H9 (cell line): ENCODE results near the gene SPATA6. TPM values are rescaled to one million over a fixed set of nuclear protein-coding genes. Genes with fewer than 3 reads are reported as not detected.
"Not testable (repeated sequence)": the region's sequence is repeated elsewhere in the genome, so short reads cannot be mapped to it uniquely, and the experiment has no call there.

Source experiments
- DNase-seq: peaks from one replicate; pipeline ENCODE4 v3.0.0-alpha.2; 2017
- H2AFZ ChIP-seq: one replicate; pipeline ENCODE4 v1.6.1; 2013; ENCODE audit warnings: mild to moderate bottlenecking, low read length, control low read depth, moderate library complexity
- H2AK5ac ChIP-seq: 2 replicates; pipeline ENCODE4 v1.6.1; 2013; ENCODE audit warnings: low read length, control low read depth, mixed read lengths; ENCODE audit not compliant: insufficient read length
- H2BK120ac ChIP-seq: one replicate; pipeline ENCODE4 v1.6.1; 2013; ENCODE audit warnings: low read depth, mild to moderate bottlenecking, low read length, control low read depth, inconsistent platforms; ENCODE audit not compliant: poor library complexity, severe bottlenecking
- H2BK12ac ChIP-seq: 2 replicates; pipeline ENCODE4 v1.6.1; 2013; ENCODE audit warnings: low read length, control low read depth, mixed read lengths, low read depth; ENCODE audit not compliant: insufficient read length
- H2BK15ac ChIP-seq: 2 replicates; pipeline ENCODE4 v1.6.1; 2013; ENCODE audit warnings: low read depth, low read length, control low read depth
- H2BK20ac ChIP-seq: one replicate; pipeline ENCODE4 v1.6.1; 2013; ENCODE audit warnings: low read depth, mild to moderate bottlenecking, low read length, control low read depth, inconsistent platforms; ENCODE audit not compliant: poor library complexity, severe bottlenecking
- H2BK5ac ChIP-seq: 2 replicates; pipeline ENCODE4 v1.6.1; 2013; ENCODE audit warnings: low read length, control low read depth, mixed read lengths; ENCODE audit not compliant: insufficient read length
- H3K14ac ChIP-seq: 2 replicates; pipeline ENCODE4 v1.6.1; 2013; ENCODE audit warnings: low read length, control low read depth; ENCODE audit not compliant: insufficient read depth
- H3K18ac ChIP-seq: 2 replicates; pipeline ENCODE4 v1.6.1; 2013; ENCODE audit warnings: low read depth, mild to moderate bottlenecking, mixed read lengths, low read length, control low read depth; ENCODE audit not compliant: insufficient read length
- H3K23ac ChIP-seq: 2 replicates; pipeline ENCODE4 v1.6.1; 2013; ENCODE audit warnings: low read length, control low read depth, mixed read lengths, low read depth; ENCODE audit not compliant: insufficient read length
- H3K23me2 ChIP-seq: 2 replicates; pipeline ENCODE4 v1.6.1; 2013; ENCODE audit warnings: low read depth, mild to moderate bottlenecking, mixed read lengths, low read length, control low read depth; ENCODE audit not compliant: insufficient read length, poor library complexity, severe bottlenecking
- H3K27ac ChIP-seq: 2 replicates; pipeline ENCODE4 v1.5.1; 2013; ENCODE audit warnings: low read length, control low read depth, mixed read lengths, low read depth; ENCODE audit not compliant: insufficient read length
- H3K27me3 ChIP-seq: 2 replicates; pipeline ENCODE4 v1.6.1; 2013; ENCODE audit warnings: low read length, control low read depth, inconsistent platforms; ENCODE audit not compliant: insufficient read depth
- H3K4ac ChIP-seq: 2 replicates; pipeline ENCODE4 v1.6.1; 2013; ENCODE audit warnings: low read depth, mild to moderate bottlenecking, control low read depth, inconsistent platforms, low read length, moderate library complexity
- H3K4me1 ChIP-seq: 2 replicates; pipeline ENCODE4 v1.6.1; 2013; ENCODE audit warnings: low read length, control low read depth, inconsistent platforms; ENCODE audit not compliant: insufficient read depth
- H3K4me2 ChIP-seq: 2 replicates; pipeline ENCODE4 v1.6.1; 2013; ENCODE audit warnings: low read length, control low read depth, mixed read lengths; ENCODE audit not compliant: insufficient read length, insufficient read depth
- H3K56ac ChIP-seq: 2 replicates; pipeline ENCODE4 v1.6.1; 2013; ENCODE audit warnings: low read depth, mild to moderate bottlenecking, mixed read lengths, low read length, control low read depth; ENCODE audit not compliant: insufficient read length
- H3K79me1 ChIP-seq: 2 replicates; pipeline ENCODE4 v1.6.1; 2013; ENCODE audit warnings: low read depth, mild to moderate bottlenecking, moderate library complexity, low read length, control low read depth, inconsistent platforms; ENCODE audit not compliant: insufficient read depth, poor library complexity, severe bottlenecking
- H3K79me2 ChIP-seq: 2 replicates; pipeline ENCODE4 v1.6.1; 2013; ENCODE audit warnings: low read length, control low read depth, inconsistent platforms; ENCODE audit not compliant: insufficient read depth
- H3K9ac ChIP-seq: 2 replicates; pipeline ENCODE4 v1.6.1; 2013; ENCODE audit warnings: low read length, control low read depth, mixed read lengths; ENCODE audit not compliant: insufficient read length; ENCODE audit errors: extremely low read depth
- H3K9me3 ChIP-seq: one replicate; pipeline ENCODE4 v1.6.1; 2013; ENCODE audit warnings: low read depth, low read length, inconsistent platforms; ENCODE audit not compliant: control insufficient read depth
- H3T11ph ChIP-seq: one replicate; pipeline ENCODE4 v1.6.1; 2013; ENCODE audit warnings: mild to moderate bottlenecking, low read length, control low read depth, inconsistent platforms
- H4K20me1 ChIP-seq: one replicate; pipeline ENCODE4 v1.6.1; 2013; ENCODE audit not compliant: control insufficient read depth, insufficient read length, insufficient read depth
- H4K5ac ChIP-seq: 2 replicates; pipeline ENCODE4 v1.6.1; 2013; ENCODE audit warnings: low read depth, mild to moderate bottlenecking, mixed read lengths, low read length, control low read depth; ENCODE audit not compliant: insufficient read length
- H4K8ac ChIP-seq: replicated peaks from 2 replicates; pipeline ENCODE4 v1.6.1; 2013; ENCODE audit warnings: low read length, control low read depth, mixed read lengths, low read depth; ENCODE audit not compliant: insufficient read length
- H4K91ac ChIP-seq: 2 replicates; pipeline ENCODE4 v1.6.1; 2013; ENCODE audit warnings: low read depth, mild to moderate bottlenecking, moderate library complexity, mixed read lengths, low read length, control low read depth; ENCODE audit not compliant: insufficient read length
- H3K27ac Mint-ChIP-seq, 3 experiments: 2 replicates in 2 of 3; 3 replicates in 1 of 3; pipeline ENCODE4 v1.8.0; 2020 to 2021; ENCODE audit warnings: mixed read lengths in 3 of 3, mild to moderate bottlenecking in 1 of 3, moderate library complexity in 1 of 3
- H3K27me3 Mint-ChIP-seq: 2 replicates; pipeline ENCODE4 v1.8.0; 2021; ENCODE audit warnings: low read depth, mild to moderate bottlenecking, moderate library complexity, mixed read lengths
- H3K36me3 Mint-ChIP-seq, 3 experiments: 2 replicates in 2 of 3; 3 replicates in 1 of 3; pipeline ENCODE4 v1.8.0; 2020 to 2021; ENCODE audit warnings: low read depth in 3 of 3, mixed read lengths in 3 of 3; ENCODE audit not compliant: insufficient read depth in 1 of 3
- H3K4me1 Mint-ChIP-seq, 2 experiments: 2 replicates each; pipeline ENCODE4 v1.8.0; 2020; ENCODE audit warnings: mixed read lengths in 2 of 2
- H3K4me3 Mint-ChIP-seq, 2 experiments: 2 replicates in 1 of 2; 3 replicates in 1 of 2; pipeline ENCODE4 v1.8.0; 2020 to 2021; ENCODE audit warnings: mild to moderate bottlenecking in 2 of 2, mixed read lengths in 2 of 2, moderate library complexity in 1 of 2
- H3K9me3 Mint-ChIP-seq, 2 experiments: 2 replicates in 1 of 2; 3 replicates in 1 of 2; pipeline ENCODE4 v1.8.0; 2020; ENCODE audit warnings: mild to moderate bottlenecking in 2 of 2, mixed read lengths in 2 of 2, moderate library complexity in 1 of 2
- WGBS: extraction: QIAGEN DNeasy Blood & Tissue Kit; methylation state at CpG from one replicate; pipeline ENCODE4 v1.1.7; 2013; ENCODE audit warnings: missing lambda C conversion rate, low lambda C conversion rate, mixed read lengths; ENCODE audit not compliant: insufficient read length; ENCODE audit errors: extremely low coverage; 5-methylcytosine and 5-hydroxymethylcytosine counted together
- total RNA-seq: library from RNA; stranded (reverse); gene quantifications from 2 replicates; pipeline ENCODE4 v1.2.1, GENCODE V29; 2021
- TF ChIP-seq, protein P1 (sequence below): fragments of 200-600 bp; sonication (generic); conservative IDR thresholded peaks from 3 replicates; pipeline ENCODE4 v1.8.0; 2021; ENCODE audit warnings: antibody characterized with exemption, mild to moderate bottlenecking

The SPATA6 gene
- total RNA-seq, 1 experiment from 2014 or later = 8.0 TPM

DNA sequence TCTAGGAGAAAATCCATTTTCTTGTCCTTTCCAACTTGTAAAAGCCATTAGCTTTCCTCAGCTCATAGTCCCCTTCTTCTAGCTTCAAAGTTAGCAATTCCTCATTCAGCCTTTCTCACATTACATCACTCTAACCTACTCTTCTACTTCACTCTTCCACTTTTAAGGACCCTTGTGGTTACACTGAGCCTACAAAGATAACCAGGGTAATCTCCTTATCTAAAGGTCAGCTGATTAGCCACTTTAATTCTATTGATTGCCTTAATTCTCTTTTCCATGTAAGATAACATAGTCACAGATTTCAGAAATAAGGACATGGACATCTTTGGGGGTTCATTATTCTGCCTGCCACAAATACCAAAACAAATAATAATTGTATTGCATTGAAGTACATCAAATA is 8.5 kb upstream of the SPATA6 start:
- H2BK5ac ChIP-seq = no peak overlapping the region
- no peak for DNase-seq
- H2AK5ac ChIP-seq = no peak overlapping the region
- H2BK15ac ChIP-seq = no peak overlapping the region
- H3K9ac ChIP-seq = no peak overlapping the region
- no peak overlapping the region for H3K4ac ChIP-seq
- no peak overlapping the region for H2BK12ac ChIP-seq
- H3K18ac ChIP-seq = no peak overlapping the region
- no peaks in the 10 kb centered on the region for H3K23me2 ChIP-seq
- Mint-ChIP-seq H3K4me3 (no peak overlapping the region), H3K36me3 (peaks cover 3 to 14% (median 6%) of the 10 kb centered on the region in 3 experiments; a peak in 5 of 7 replicates), H3K27ac (no peak overlapping the region), H3K27me3 (no peaks in the 10 kb centered on the region), H3K4me1 (no peaks in the 10 kb centered on the region), H3K9me3 (peaks cover 29 to 30% of the 10 kb centered on the region in 2 experiments)
- H3K27me3 ChIP-seq = no peaks in the 10 kb centered on the region
- no peak overlapping the region for H2BK20ac ChIP-seq
- no peaks in the 10 kb centered on the region for H3K79me2 ChIP-seq
- H3K79me1 ChIP-seq = no peaks in the 10 kb centered on the region
- H3K4me1 ChIP-seq = no peaks in the 10 kb centered on the region
- no peak overlapping the region for H4K91ac ChIP-seq
- TF ChIP-seq, protein P1, sequence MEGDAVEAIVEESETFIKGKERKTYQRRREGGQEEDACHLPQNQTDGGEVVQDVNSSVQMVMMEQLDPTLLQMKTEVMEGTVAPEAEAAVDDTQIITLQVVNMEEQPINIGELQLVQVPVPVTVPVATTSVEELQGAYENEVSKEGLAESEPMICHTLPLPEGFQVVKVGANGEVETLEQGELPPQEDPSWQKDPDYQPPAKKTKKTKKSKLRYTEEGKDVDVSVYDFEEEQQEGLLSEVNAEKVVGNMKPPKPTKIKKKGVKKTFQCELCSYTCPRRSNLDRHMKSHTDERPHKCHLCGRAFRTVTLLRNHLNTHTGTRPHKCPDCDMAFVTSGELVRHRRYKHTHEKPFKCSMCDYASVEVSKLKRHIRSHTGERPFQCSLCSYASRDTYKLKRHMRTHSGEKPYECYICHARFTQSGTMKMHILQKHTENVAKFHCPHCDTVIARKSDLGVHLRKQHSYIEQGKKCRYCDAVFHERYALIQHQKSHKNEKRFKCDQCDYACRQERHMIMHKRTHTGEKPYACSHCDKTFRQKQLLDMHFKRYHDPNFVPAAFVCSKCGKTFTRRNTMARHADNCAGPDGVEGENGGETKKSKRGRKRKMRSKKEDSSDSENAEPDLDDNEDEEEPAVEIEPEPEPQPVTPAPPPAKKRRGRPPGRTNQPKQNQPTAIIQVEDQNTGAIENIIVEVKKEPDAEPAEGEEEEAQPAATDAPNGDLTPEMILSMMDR = no peak
- H4K5ac ChIP-seq = no peak overlapping the region
- H3K23ac ChIP-seq = no peak overlapping the region
- no peak overlapping the region for H3T11ph ChIP-seq
- no peak overlapping the region for H3K27ac ChIP-seq
- H3K14ac ChIP-seq = no peak overlapping the region
- no peak overlapping the region for H3K4me2 ChIP-seq
- H3K56ac ChIP-seq = no peak overlapping the region
- no peak overlapping the region for H2AFZ ChIP-seq
- no peaks in the 10 kb centered on the region for H4K20me1 ChIP-seq
- no peak overlapping the region for H2BK120ac ChIP-seq
- H3K9me3 ChIP-seq = no peaks in the 10 kb centered on the region
- H4K8ac ChIP-seq = no peak overlapping the region

DNA sequence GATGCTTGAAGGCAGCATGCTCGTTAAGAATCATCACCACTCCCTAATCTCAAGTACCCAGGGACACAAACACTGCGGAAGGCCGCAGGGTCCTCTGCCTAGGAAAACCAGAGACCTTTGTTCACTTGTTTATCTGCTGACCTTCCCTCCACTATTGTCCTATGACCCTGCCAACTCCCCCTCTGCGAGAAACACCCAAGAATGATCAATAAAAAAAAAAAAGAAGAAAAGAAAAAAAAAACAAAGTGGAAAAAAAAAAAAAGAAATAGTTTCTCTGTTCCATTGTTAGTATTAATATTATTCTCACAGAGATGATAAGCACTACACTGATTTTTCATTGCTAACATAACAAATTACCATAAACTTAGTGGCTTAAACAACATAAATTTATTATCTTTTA is 8.0 kb upstream of the SPATA6 start:
- H4K8ac ChIP-seq, H3K9me3 ChIP-seq, H4K5ac ChIP-seq, H3T11ph ChIP-seq, H2AK5ac ChIP-seq, H3K4me3 Mint-ChIP-seq, H3K4ac ChIP-seq, H3K23me2 ChIP-seq, DNase-seq, H3K27ac ChIP-seq, H2BK120ac ChIP-seq, H3K79me1 ChIP-seq, H3K18ac ChIP-seq, H3K27me3 Mint-ChIP-seq, H2BK5ac ChIP-seq, H3K14ac ChIP-seq, H3K4me1 Mint-ChIP-seq, H3K4me1 ChIP-seq, H2BK20ac ChIP-seq, H3K9ac ChIP-seq, H2AFZ ChIP-seq, H3K4me2 ChIP-seq, H3K27me3 ChIP-seq, H3K79me2 ChIP-seq, H2BK15ac ChIP-seq, H3K56ac ChIP-seq, H3K27ac Mint-ChIP-seq, H4K20me1 ChIP-seq, H4K91ac ChIP-seq, H2BK12ac ChIP-seq, H3K23ac ChIP-seq: not testable (repeated sequence)
- WGBS = no CpG with 5 or more reads among the region's 4 CpGs
- peaks cover 32% of the 10 kb centered on the region in 2 experiments for H3K9me3 Mint-ChIP-seq
- peaks cover 3 to 14% (median 6%) of the 10 kb centered on the region in 3 experiments; a peak in 5 of 7 replicates for H3K36me3 Mint-ChIP-seq
